Amygdala (tissue), 56 donors: ENCODE data around the gene FAM53A.

ENCODE experiments used
- DNase-seq, 56 donors: peaks; one replicate each; lab custom pipeline; 2025; lab: John Stamatoyannopoulos, UW

The FAM53A gene

DNA sequence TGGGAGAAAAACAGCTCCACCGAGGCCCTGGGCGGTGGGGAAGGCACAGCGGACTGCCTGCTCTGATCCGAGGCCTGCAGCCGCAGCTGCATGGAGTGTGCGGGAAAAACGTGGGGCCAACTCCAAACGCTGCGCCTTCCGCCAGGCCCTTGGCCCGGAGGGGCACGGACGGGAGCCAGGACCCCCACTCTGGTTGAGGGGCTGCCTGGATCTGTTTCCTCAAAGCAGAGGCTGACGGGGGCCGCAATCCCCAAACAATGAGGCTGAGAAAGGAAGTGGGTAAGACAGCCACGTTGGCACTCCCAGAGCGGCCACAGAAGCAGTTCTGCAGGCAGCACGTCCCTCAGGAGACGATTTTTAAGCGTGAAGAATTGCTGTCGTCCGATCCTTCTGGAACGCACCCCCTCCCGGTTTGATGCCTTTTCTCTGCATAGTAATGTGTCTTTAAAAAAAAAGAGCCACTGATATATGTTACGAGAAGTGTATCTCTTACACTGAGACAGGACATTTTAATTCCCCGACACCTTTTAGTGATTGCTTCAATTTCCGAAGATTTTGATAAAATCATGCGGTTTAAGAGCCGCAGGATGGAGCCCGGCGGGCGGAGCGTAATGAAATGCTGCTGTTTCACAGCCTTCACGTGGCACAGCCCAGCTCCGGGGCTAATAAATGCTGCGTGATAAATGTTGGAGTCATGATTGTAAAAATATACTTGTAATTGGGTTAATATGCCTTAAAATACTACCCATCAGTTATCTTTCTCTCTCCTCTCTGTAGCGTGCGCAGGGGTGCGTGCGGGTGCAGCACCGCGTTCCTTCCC lies 85.7 kb downstream of the FAM53A start:
- no peak for DNase-seq

- DNase-seq: no peak
These were observed 86.8 kb downstream of the FAM53A start for GRCh38 chr4:1597021-1597931.

DNA sequence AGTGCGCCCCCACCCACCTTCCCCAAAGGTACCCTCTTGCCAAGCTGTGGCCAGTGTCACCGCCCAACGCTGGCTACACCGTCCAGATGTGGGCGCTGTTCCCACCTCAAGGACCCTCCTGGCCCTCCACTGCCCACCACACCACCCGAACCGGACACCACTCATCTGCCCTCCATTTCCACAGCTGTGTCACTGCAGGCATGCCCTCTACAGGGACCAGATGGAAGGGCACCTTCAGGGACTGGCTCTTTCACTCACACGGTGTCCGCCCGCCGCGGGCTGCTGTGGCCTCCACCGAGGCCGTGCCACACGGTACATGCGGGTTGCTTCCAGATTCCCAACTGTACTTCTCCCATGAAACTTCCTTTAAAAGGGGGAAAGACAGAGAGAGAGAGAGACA lies 87.7 kb downstream of the FAM53A start:
- DNase-seq: no peak

GRCh38 chr4:1595789-1596325 lies 88.3 kb downstream of the FAM53A start:
- DNase-seq: no peak

DNA sequence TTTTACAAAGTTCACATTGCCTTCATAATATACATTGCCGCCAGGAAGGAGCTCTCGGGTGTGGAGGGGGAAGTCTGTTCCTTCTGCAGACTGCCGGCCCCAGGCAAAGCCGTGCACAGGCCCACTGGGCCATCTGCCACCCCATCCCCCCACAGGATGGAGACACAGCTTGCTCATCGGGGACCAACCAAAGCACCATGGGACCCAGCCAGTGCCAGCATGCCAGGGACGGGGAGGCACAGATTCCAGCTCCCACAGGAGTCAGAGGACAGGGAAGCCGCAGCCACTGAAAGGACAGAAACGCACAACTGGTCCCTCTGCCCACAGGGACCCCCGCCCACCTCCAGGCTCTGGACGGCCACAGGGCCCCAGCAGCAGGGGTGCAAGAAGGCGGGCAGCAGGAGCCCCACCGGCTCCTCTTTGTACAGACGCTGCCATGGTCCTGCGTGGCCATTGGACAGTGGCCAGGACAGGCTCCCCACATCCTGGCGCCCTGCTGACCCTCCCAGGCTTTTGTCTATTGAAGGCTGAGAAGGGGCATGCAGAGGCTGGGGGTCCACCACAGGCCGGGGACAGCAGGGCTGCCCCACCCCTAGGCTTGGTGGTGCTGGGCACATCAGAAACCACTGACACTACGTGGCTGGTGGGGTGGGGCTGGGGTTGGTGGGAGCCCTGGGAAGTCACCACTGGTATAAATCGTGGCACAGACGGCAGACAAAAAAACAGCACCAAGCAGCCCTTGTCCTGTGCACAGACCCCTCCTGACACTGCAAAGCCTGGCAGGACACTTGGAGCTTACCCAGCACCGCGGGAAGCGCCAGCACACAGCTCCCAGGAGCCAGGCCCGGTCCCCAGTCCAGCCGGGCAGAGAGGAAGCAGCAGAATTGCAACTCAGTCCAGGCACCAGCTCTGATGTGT lies 89.0 kb downstream of the FAM53A start:
- no peak for DNase-seq

- no peak for DNase-seq
These were observed 90.2 kb downstream of the FAM53A start for GRCh38 chr4:1593881-1594345.

GRCh38 chr4:1593458-1593857 lies 90.7 kb downstream of the FAM53A start:
- no peak for DNase-seq

DNA sequence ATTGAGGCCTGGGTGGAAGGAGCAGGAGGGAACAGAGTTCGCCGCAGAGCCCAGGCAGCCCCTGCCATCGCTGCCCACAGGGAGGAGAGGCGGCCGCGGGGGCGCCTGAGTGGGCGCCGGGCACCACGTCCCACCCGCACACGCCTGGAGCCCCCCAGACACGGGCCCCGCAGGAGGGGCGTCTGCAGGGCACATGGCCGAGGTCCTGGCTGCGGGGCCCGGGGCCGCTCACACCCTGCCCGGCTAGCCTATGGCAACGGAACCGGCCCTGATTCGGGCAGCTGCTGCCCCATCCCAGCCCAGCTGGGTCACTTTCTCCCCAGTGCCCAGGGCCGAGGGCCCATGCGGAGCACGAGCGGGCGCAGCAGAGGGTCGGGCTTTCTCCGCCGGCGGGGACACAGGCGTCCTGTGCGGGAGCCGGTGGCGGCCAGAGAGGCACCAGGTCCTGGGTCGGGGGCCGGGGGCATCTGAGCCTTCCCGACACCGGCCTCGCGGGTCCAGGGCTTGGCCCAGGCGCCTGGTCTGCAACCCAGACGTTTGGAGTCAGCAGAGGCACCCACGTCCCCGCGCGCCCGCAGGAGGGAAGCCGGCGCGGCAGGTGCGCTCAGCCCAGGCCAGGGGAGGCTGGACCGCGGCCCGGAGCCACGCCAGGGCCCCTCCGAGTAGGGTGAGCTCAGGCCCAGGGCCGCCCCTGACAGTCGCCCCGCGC lies 91.2 kb downstream of the FAM53A start:
- no peak for DNase-seq

- DNase-seq: no peak
These were observed 91.9 kb downstream of the FAM53A start for GRCh38 chr4:1592068-1592708.

DNA sequence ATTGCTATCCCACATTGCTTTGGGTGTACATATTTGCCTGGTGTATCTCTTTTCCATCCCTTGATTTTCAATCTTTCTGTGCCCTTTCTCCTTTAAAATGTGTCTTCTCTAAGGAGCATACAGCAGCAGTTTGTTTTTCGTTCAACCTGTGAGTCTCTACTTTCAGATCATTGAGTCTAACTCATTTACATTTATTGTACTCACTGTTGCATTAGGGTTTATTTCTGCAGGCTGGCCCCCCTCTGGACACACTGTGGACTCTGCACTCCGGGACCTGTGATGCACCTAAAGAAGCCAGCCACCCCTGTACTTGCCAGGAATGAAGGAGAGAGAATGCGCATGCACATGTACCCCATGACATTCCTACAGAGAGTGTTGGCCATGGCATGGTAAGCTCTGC lies 93.0 kb downstream of the FAM53A start:
- no peak for DNase-seq

GRCh38 chr4:1590244-1590643 lies 93.9 kb downstream of the FAM53A start:
- no peak for DNase-seq
